Liver (tissue), 9 donors: Measurements from ENCODE around the gene WWC1. TPM values are rescaled to one million over a fixed set of nuclear protein-coding genes. Genes with fewer than 3 reads are reported as not detected.

ENCODE experiments used
- DNase-seq: peaks from one replicate; pipeline ENCODE4 v3.0.0-alpha.2; 2017; ENCODE audit warnings: low spot score
- H3K27ac ChIP-seq, 2 donors: one replicate each; pipeline ENCODE4 v1.7.0; 2013; ENCODE audit warnings: inconsistent platforms in 2 of 2, low read length in 2 of 2, control low read depth in 1 of 2, low read depth in 1 of 2, mild to moderate bottlenecking in 1 of 2
- H3K27me3 ChIP-seq, 4 donors: one replicate each; pipeline versions ENCODE4 v1.6.1 to v1.7.0; 2013; ENCODE audit warnings: low read length in 3 of 4, inconsistent platforms in 1 of 4, mild to moderate bottlenecking in 1 of 4, moderate library complexity in 1 of 4; ENCODE audit not compliant: control insufficient read depth in 4 of 4, insufficient read depth in 4 of 4
- H3K36me3 ChIP-seq, 4 donors: one replicate each; pipeline versions ENCODE4 v1.6.1 to v1.7.0; 2013; ENCODE audit warnings: low read length in 3 of 4, mild to moderate bottlenecking in 3 of 4, low read depth in 1 of 4, moderate library complexity in 1 of 4; ENCODE audit not compliant: control insufficient read depth in 4 of 4, insufficient read depth in 3 of 4
- H3K4me1 ChIP-seq, 4 donors: one replicate each; pipeline versions ENCODE4 v1.6.1 to v1.7.0; 2013; ENCODE audit warnings: low read length in 3 of 4, mild to moderate bottlenecking in 3 of 4, moderate library complexity in 1 of 4; ENCODE audit not compliant: control insufficient read depth in 4 of 4, insufficient read depth in 4 of 4
- H3K4me3 ChIP-seq, 3 donors: one replicate each; pipeline versions ENCODE4 v1.6.1 to v1.7.0; 2013; ENCODE audit warnings: low read length in 3 of 3, control low read depth in 1 of 3, low read depth in 1 of 3, mild to moderate bottlenecking in 1 of 3
- H3K9ac ChIP-seq, 2 donors: one replicate each; pipeline ENCODE4 v1.7.0; 2013; ENCODE audit warnings: low read length in 2 of 2, mild to moderate bottlenecking in 2 of 2, moderate library complexity in 2 of 2, control low read depth in 1 of 2, low read depth in 1 of 2
- H3K9me3 ChIP-seq, 4 donors: one replicate each; pipeline versions ENCODE4 v1.6.1 to v1.7.0; 2013; ENCODE audit warnings: low read length in 3 of 4; ENCODE audit not compliant: control insufficient read depth in 4 of 4
- CTCF ChIP-seq: fragments of 150-350 bp; IDR thresholded peaks from 2 replicates; pipeline ENCODE4 v1.5.1; 2017; ENCODE audit warnings: improper control_type of control experiment, low read depth, low read length; ENCODE audit not compliant: missing input control
- EGR1 ChIP-seq, 2 donors: IDR thresholded peaks; 2 replicates each; pipeline ENCODE4 v1.6.1; 2016 to 2018; ENCODE audit warnings: antibody characterized with exemption in 2 of 2, low read depth in 2 of 2
- FOXA1 ChIP-seq: IDR thresholded peaks from 2 replicates; pipeline ENCODE4 v1.6.1; 2016; ENCODE audit warnings: antibody characterized with exemption
- FOXA2 ChIP-seq: IDR thresholded peaks from 2 replicates; pipeline ENCODE4 v1.6.1; 2016; ENCODE audit warnings: antibody characterized with exemption
- GABPA ChIP-seq, 2 donors: IDR thresholded peaks in 1 of 2; conservative IDR thresholded peaks in 1 of 2; 2 replicates each; pipeline ENCODE4 v1.6.1; 2016; ENCODE audit warnings: antibody characterized with exemption in 2 of 2, mild to moderate bottlenecking in 1 of 2, moderate library complexity in 1 of 2
- HNF4A ChIP-seq, 2 donors: conservative IDR thresholded peaks; 2 replicates each; pipeline ENCODE4 v1.6.1; 2016; ENCODE audit warnings: antibody characterized with exemption in 2 of 2, mild to moderate bottlenecking in 2 of 2
- HNF4G ChIP-seq: IDR thresholded peaks from 2 replicates; pipeline ENCODE4 v1.6.1; 2016; ENCODE audit warnings: antibody characterized with exemption
- JUND ChIP-seq, 2 donors: IDR thresholded peaks; 2 replicates each; pipeline ENCODE4 v1.6.1; 2016; ENCODE audit warnings: antibody characterized with exemption in 2 of 2
- NR2F2 ChIP-seq: IDR thresholded peaks from 2 replicates; pipeline ENCODE4 v1.6.1; 2016; ENCODE audit warnings: antibody characterized with exemption
- RAD21 ChIP-seq, 2 donors: IDR thresholded peaks; 2 replicates each; pipeline ENCODE4 v1.6.1; 2016; ENCODE audit warnings: antibody characterized with exemption in 2 of 2, mild to moderate bottlenecking in 2 of 2
- REST ChIP-seq: IDR thresholded peaks from 2 replicates; pipeline ENCODE4 v1.6.1; 2016; ENCODE audit warnings: antibody characterized with exemption, mild to moderate bottlenecking
- RXRA ChIP-seq, 2 donors: IDR thresholded peaks; 2 replicates each; pipeline ENCODE4 v1.6.1; 2017 to 2018; ENCODE audit warnings: antibody characterized with exemption in 2 of 2, mild to moderate bottlenecking in 1 of 2
- SP1 ChIP-seq: IDR thresholded peaks from 2 replicates; pipeline ENCODE4 v1.6.1; 2018; ENCODE audit warnings: antibody characterized with exemption, mild to moderate bottlenecking
- TAF1 ChIP-seq: conservative IDR thresholded peaks from 2 replicates; pipeline ENCODE4 v1.6.1; 2016; ENCODE audit warnings: antibody characterized with exemption, mild to moderate bottlenecking
- YY1 ChIP-seq: IDR thresholded peaks from 2 replicates; pipeline ENCODE4 v1.6.1; 2016; ENCODE audit warnings: antibody characterized with exemption, mild to moderate bottlenecking
- ZBTB33 ChIP-seq: IDR thresholded peaks from 2 replicates; pipeline ENCODE4 v1.6.1; 2016; ENCODE audit warnings: antibody characterized with exemption
- WGBS: extraction: QIAGEN DNeasy Blood & Tissue Kit; methylation state at CpG from one replicate; pipeline ENCODE4 v1.1.7; 2013; 5-methylcytosine and 5-hydroxymethylcytosine counted together
- polyA plus RNA-seq, 2 donors: library from polyadenylated mRNA; stranded (reverse) in 1 of 2; unstranded in 1 of 2; fragments of 200-250 nt in 1 of 2; fragments of >200 nt in 1 of 2; fragmentation: Nextera tagmentation in 1 of 2; extraction: Ambion mirVana in 1 of 2; gene quantifications; one replicate each; pipeline versions ENCODE4 v1.2.1 to v1.2.3, GENCODE V29; 2013 to 2015
- total RNA-seq, 2 donors: library from RNA; depleted of rRNA; stranded (reverse); fragments of >200 nt; gene quantifications; one replicate each; pipeline ENCODE4 v1.2.3, GENCODE V29; 2014
- TF ChIP-seq, protein P1 (sequence below): IDR thresholded peaks from 2 replicates; pipeline ENCODE4 v1.6.1; 2016; ENCODE audit warnings: antibody characterized with exemption
- TF ChIP-seq, protein P2 (sequence below): IDR thresholded peaks from 2 replicates; pipeline ENCODE4 v1.6.1; 2016; ENCODE audit warnings: antibody characterized with exemption
- donor health status: healthy.
- donor health status: healthy.
- donor health status: healthy.
- donor health status: healthy.
- donor health status: healthy.

The WWC1 gene
- total and polyA plus RNA-seq, 4 donors = 5.9 to 25.1 (median 14.8) TPM

DNA sequence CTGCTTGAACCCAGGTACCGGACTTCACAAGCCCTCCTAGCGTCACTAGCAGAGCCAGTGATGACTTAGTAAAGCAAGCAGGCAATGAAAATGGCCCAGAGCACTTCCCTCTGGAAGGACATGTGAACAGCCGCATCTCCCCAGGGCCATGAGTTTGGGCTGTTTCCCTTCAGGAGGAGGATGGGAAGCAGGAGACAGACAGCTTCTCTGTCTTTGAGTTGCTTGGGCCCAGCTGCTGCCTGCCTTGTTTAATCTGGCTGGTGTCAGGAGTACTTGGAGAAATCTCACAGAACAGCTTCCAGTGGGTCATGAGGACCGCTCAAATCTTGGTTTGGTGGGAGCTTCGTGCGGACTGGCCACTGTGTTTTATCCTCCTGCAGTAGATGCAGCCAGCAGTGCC lies 25.4 kb upstream of the WWC1 start:
- no peak for DNase-seq
- Histone ChIP-seq H3K36me3 (peaks cover 0 to 5% (median 0%) of the 10 kb centered on the region in 4 donors), H3K9me3 (no peaks in the 10 kb centered on the region), H3K4me1 (peaks cover 1 to 11% (median 5%) of the 10 kb centered on the region in 4 donors), H3K27me3 (no peaks in the 10 kb centered on the region), H3K9ac (no peak overlapping the region), H3K27ac (no peak overlapping the region), H3K4me3 (no peak overlapping the region)
- TF ChIP-seq JUND (IDR thresholded peaks at IDR 0.05) (no peak), REST (no peak), HNF4A (conservative IDR thresholded peaks at IDR 0.05) (no peak), RAD21 (IDR thresholded peaks at IDR 0.05) (no peak), GABPA (IDR thresholded peaks at IDR 0.05 in 1 of 2, conservative IDR thresholded peaks at IDR 0.05 in 1 of 2) (no peak), ZBTB33 (no peak), FOXA2 (no peak), CTCF (no peak), TAF1 (no peak), YY1 (no peak), FOXA1 (no peak), NR2F2 (no peak), HNF4G (no peak), RXRA (IDR thresholded peaks at IDR 0.05) (no peak), EGR1 (IDR thresholded peaks at IDR 0.05; ENCODE audit: low read depth in 2 of 2) (no peak), SP1 (no peak)
- TF ChIP-seq, protein P1, sequence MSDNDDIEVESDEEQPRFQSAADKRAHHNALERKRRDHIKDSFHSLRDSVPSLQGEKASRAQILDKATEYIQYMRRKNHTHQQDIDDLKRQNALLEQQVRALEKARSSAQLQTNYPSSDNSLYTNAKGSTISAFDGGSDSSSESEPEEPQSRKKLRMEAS = no peak
- TF ChIP-seq, protein P2, sequence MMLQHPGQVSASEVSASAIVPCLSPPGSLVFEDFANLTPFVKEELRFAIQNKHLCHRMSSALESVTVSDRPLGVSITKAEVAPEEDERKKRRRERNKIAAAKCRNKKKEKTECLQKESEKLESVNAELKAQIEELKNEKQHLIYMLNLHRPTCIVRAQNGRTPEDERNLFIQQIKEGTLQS = no peak
- WGBS = 92% methylated on average over 6 of the region's 6 CpGs
